Activated CD4-positive, alpha-beta T cell treated with anti-CD3 and anti-CD28 coated beads, Interleukin-2, amount 50 U/mL, for 16 hours (primary cell): ENCODE results near the gene PRKCA.
"Not testable (repeated sequence)": the region's sequence is repeated elsewhere in the genome, so short reads cannot be mapped to it uniquely, and the experiment has no call there.

Experiments
- DNase-seq: peaks from one replicate; pipeline ENCODE4 v3.0.0-alpha.2; 2020

PRKCA gene

GRCh38 chr17:66704858-66705520 lies 402.6 kb downstream of the PRKCA start:
- no peak for DNase-seq

- DNase-seq = no peak
These were observed 404.5 kb downstream of the PRKCA start for GRCh38 chr17:66706851-66707450.

DNA sequence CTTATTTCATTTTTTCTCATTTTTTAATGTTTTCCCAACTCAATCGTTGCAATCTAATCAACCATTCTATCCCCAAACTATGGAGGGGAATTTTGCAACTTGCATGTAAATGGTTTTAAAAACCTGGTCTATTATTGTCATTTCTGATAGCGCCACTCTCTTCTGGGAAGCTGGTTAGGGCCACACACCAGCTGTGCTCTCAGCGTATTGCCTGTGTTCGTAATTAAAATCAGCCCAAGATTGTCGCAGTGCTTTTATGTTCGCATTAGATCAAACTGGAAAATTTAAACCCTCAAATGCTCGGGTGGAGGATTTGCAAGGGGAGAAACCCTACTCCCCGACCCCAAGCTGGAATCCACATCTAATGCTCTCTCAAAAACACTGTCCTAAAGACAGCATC lies 409.0 kb downstream of the PRKCA start:
- DNase-seq = no peak

GRCh38 chr17:66711881-66712321 lies 409.5 kb downstream of the PRKCA start:
- peak; percentile 12 for DNase-seq

- no peak for DNase-seq
These were observed 410.0 kb downstream of the PRKCA start for GRCh38 chr17:66712453-66712852.

DNA sequence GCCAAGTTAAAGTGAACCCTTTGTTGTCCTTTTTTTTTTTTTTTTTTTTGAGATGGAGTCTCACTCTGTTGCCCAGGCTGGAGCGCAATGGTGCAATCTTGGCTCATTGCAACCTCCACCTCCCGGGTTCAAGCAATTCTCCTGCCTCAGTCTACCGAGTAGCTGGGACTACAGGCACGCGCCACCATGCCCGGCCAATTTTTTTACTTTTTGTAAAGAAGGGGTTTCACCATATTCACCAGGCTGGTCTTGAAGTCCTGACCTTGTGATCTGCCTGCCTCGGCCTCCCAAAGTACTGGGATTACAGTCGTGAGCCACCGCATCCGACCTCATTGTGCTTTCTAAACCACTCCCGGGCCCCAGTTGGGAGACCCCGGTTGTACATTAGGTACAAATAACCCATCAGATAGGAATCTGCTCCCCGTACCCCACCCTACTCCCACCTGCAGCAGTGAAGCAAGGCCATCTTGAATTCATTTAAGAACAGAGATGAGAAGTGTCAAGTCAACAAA lies 410.7 kb downstream of the PRKCA start:
- not testable (repeated sequence) for DNase-seq

DNA sequence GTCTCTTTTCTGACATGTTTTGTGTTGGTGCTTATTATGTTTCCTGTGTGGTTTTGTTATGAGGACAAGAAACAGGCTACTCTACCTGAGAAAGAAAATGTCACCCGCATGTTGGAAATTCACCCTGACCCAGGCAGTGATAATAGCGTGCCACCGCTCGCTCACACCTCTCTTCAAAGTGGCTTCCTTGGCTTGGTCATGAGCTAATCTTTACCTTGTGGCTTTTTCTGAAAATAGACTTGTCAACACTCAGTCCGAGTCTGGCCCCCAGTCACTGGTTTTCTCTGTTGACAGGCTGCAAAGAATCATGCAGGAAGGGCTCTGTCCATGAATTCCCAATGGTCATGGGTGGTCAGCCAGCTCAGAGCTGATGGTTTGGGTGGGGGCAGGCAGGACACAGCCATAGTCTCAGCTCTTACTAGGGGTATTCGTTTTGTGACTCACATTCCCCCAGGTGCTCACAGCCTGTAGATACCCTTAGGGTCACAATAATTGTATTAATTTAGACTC lies 411.2 kb downstream of the PRKCA start:
- peak; percentile 74 for DNase-seq

DNA sequence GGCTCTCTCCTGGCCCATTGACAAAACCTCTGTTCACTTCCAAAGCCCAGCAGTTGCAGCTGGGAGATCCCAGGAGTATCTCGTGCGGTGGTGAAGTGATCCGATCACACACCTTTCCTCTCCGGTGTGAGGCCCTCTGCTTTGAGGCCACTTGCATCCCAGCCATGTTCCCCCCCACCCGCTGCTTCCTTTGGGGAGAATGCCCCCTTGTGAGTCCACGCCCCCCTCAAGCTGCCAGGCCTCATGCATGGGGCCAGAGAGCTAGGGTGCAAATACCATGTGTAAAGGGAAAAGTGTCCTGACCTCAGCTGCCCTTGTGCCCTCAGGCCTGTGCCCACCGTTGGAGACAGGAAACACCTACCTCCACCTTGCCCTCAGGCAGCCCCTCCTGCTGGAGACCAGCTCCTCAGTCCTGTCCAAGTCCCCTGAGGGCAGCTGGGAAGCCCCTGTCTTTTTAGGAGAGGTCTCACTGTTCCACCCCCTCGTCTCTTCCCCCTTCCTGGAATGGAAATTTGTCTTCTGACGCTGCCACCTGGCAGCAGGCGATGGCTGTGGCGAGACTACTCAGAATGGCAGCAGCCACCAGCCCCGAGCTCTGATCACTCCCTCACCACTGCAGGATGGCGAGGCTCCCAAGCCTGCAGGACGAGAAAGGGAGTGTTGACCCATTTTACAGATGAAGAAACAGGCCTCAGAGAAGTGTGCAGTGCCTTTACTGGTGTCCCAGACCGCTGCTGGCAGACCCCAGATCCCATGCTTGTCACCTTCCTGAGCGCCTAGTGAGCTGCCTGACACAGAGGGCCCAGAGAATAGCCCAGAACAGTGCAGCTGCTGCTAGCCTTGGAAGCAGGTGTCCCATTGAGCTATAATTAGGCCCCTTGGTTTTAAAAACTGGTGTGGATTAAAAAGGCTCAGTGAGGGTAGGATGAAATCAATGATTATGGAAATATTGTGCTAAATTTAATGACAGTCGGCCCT lies 411.9 kb downstream of the PRKCA start:
- DNase-seq = no peak

DNA sequence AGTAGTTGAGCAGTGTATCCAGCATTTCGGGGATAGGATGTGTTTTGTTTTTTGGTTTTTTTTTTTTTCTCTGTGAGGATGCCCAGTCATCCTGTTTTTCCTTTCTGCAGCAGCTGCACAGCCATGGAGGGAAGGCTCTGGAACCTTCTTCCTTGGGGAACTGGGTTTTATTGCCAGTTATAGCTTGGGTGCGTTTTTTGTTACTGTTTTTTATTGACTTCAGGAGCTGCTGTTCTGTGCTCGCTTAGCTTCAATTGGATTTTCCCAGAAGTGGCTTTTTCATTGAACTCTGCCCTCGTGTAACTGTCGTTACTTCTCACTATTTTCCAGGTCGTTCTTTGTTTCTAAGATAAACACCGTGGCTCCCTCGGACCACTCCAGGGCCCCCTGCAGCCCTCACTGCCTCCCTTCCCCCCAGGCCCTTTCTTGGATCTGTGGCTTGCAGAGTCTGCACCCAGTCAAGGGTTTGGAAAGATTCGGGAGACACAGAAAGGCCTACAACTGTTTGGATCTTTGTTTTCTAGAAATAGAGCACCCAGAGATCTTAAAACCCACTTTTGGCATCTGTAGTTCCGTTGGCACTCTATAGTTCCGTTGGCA lies 412.8 kb downstream of the PRKCA start:
- DNase-seq = no peak

DNA sequence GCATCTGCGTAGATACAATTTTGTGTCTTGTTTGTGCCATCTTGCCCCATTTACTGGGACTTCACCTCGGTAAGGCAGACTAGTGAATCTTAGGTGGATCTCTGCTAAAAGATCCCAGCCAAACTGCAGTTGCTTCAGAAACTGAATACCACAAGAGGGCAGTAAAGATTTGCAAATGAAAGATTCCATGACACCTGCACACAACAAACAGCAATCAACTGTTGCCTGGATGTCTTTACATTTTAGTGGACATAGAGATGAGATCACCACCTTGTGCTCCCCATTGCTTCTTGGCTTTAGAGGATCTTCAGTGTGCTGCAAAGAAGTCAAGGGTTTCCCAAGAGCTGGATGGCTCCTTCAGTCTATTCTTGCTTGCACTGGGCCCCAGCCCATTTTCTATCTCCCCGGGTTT lies 413.3 kb downstream of the PRKCA start:
- DNase-seq = peak; percentile 63

- DNase-seq = no peak
These were observed 414.0 kb downstream of the PRKCA start for GRCh38 chr17:66716236-66717026.

DNA sequence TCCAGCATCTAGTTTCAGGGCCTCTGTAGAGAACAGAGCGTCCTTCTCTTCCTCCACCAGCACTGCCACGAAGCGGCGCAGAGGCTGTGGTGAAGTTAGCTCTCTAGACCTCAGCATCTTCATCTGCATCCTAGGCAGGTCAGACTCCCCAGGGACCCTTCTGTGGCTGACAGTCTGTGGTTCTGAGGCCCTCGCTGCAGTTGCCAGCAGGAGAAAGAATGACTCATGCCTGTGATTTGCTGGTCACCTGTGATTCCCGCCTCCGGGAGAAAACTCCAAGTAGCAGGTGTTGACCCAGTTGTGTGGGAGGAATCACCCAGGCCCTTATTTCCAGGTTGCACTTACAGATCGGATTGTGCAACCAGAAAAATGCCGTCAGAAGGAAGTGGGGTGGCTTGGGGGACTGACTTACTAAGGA lies 415.2 kb downstream of the PRKCA start:
- DNase-seq = no peak

DNA sequence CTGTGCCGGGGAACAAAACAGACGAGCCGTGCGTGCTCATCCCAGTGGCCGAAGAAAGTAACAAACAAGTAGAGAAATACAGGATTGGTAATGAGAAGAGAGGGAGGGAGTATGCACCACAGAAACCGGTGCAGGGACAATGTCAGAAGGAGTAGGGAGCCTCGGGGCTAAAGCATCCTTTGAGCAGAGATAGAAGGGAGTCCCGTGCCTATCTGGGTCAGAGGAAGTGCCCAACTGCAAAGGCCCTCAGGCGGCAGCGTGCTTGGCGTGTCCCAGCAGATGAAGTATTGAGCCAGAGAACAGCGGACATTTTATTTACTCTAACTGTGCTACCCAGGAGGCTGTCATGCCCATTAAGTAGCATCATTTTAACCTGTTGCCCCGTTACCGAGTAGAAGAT lies 417.6 kb downstream of the PRKCA start:
- DNase-seq = no peak

DNA sequence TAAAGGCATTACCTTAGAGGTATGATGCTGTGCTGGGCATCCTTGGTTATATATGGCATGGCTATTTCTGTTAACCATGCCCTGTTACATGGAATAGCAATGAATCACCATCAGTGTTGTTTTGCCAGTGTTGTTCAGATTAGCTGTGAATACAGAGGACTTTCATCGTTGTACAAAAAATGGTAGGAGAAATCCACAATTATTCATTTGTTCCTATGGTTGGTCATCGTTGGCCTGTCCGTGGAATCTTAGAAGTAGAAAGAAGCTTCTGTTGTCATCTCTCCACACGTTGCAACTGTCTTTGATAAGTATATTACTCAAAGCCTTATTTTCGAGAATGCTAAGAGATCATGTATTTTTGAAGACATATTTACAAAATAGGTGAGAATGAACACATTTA lies 418.2 kb downstream of the PRKCA start:
- no peak for DNase-seq

- no peak for DNase-seq
These were observed 419.9 kb downstream of the PRKCA start for GRCh38 chr17:66722341-66722740.

DNA sequence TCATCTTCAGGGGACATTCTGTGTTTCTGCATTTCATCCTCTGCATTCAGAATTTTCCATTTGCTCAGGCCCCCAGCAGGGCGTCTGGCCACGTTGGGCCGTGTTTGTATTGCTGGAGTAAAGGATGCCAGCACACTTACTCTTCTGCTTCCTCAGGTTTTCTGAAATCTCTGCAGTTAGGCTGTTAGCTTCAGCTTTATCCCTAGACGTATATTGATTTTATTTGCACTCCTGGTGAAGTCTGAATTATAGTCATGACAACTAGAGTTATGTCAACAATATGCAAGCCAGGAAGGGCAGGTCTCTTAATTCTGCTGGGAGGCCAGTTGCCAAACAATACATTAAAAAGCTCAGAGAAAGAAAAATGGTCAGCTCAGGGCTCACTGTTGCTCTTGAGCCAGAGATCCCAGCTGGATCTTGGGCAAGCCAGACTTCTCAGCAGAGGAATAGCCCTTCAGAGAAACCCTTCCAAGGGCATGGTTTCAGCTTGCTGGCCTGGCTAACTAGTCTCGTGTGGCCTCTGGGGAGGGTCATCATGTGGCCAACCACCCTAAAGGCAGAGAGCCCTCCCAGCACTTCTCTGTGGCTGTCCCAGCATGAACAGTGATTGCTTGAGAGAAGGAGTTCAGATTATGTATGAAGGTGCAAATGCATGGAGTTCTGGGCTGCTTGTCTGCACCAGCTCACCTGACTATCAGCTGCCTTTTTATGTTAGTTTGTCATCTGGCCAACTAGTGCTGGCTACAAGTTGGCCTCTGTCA lies 422.3 kb downstream of the PRKCA start:
- no peak for DNase-seq

DNA sequence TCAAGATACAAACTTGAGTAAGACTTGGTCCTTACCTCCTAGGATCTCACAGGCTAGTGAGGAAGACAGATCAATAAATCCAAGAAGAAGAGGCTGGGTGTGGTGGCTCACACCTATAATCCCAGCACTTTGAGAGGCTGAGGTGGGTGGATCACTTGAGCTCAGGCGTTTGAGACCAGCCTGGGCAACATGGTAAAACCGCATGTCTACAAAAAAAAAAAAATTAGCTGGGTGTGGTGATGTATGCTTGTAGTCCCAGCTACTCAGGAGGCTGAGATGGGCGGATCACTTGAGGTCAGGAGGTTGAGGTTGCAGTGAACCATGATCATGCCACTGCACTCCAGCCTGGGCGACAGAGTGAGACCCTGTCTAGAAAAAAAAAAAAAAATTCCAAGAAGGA lies 423.0 kb downstream of the PRKCA start:
- not testable (repeated sequence) for DNase-seq

- no peak for DNase-seq
These were observed 423.5 kb downstream of the PRKCA start for GRCh38 chr17:66725956-66726355.

- DNase-seq = no peak
These were observed 424.0 kb downstream of the PRKCA start for GRCh38 chr17:66726371-66726770.

DNA sequence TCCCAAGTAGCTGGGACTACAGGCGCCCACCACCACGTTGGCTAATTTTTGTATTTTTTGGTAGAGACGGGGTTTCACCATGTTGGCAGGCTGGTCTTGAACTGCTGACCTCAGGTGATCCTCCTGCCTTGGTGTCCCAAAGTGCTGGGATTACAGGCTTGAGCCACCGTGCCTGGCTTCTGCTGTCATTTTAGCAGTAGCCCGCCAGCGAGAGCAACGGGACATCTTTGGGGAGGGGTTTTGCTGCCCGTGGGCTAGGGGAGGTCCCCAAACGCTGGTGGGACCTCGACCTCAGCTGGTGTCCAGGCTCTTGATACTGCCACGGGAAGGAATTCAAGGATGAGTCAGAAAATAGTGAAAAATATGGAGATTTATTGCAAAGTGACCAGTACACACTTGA lies 424.4 kb downstream of the PRKCA start:
- DNase-seq = no peak
